ENCODE results near the gene ANKIB1. TPM values are rescaled to one million over a fixed set of nuclear protein-coding genes. Genes with fewer than 3 reads are reported as not detected.

Gene ANKIB1
- total and polyA plus RNA-seq, 11 donors = 9.0 to 67.9 (median 43.4) TPM

- ATAC-seq = no peak
- peaks cover 0 to 13% (median 6%) of the 10 kb centered on the region in 12 donors for H3K9me3 ChIP-seq
- TF ChIP-seq, protein P1, sequence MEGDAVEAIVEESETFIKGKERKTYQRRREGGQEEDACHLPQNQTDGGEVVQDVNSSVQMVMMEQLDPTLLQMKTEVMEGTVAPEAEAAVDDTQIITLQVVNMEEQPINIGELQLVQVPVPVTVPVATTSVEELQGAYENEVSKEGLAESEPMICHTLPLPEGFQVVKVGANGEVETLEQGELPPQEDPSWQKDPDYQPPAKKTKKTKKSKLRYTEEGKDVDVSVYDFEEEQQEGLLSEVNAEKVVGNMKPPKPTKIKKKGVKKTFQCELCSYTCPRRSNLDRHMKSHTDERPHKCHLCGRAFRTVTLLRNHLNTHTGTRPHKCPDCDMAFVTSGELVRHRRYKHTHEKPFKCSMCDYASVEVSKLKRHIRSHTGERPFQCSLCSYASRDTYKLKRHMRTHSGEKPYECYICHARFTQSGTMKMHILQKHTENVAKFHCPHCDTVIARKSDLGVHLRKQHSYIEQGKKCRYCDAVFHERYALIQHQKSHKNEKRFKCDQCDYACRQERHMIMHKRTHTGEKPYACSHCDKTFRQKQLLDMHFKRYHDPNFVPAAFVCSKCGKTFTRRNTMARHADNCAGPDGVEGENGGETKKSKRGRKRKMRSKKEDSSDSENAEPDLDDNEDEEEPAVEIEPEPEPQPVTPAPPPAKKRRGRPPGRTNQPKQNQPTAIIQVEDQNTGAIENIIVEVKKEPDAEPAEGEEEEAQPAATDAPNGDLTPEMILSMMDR (IDR thresholded peaks at IDR 0.05) = no peak
- TF ChIP-seq POLR2A (IDR thresholded peaks at IDR 0.05) = no peak
- no peak for DNase-seq
- no peaks in the 10 kb centered on the region for H3K27me3 ChIP-seq
- intact Hi-C loops (cut with DNase I) = no loop called here
- peaks cover 0 to 27% (median 9%) of the 10 kb centered on the region in 9 donors for H3K36me3 ChIP-seq
- H3K4me3 ChIP-seq = no peak overlapping the region
- H3K27ac ChIP-seq = no peak overlapping the region
- H3K4me1 ChIP-seq = no peaks in the 10 kb centered on the region
These were observed 88.1 kb downstream of the ANKIB1 start for GRCh38 chr7:92333866-92334265.

DNA sequence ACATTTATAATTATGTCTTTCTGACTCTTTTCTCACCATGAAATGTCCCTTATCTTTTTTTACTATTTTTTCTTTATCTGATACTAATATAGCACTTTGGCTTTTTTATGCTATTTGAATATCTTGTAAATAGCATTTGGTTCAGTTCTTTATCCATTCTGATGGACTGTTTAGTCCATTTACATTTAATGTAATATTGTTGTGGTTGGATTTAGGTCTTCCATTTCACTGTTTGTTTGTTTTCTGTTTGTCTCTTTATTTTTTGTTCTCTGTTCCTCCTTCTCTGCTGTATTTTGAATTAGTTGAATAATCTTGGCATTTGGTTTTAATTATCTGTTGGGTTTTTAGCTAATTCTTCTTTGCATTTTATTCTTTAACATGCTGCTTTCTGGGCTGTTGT, 89.8 kb downstream of the ANKIB1 start:
- no peak for ATAC-seq
- TF ChIP-seq, protein P1 (IDR thresholded peaks at IDR 0.05) = no peak
- no peak for TF ChIP-seq POLR2A (IDR thresholded peaks at IDR 0.05)
- no peak overlapping the region for H3K4me3 ChIP-seq
- no peaks in the 10 kb centered on the region for H3K4me1 ChIP-seq
- intact Hi-C loops (cut with DNase I) = no loop called here
- H3K27ac ChIP-seq = no peak overlapping the region
- peaks cover 0 to 27% (median 9%) of the 10 kb centered on the region in 9 donors for H3K36me3 ChIP-seq
- H3K9me3 ChIP-seq = peaks cover 0 to 13% (median 6%) of the 10 kb centered on the region in 12 donors
- H3K27me3 ChIP-seq = no peaks in the 10 kb centered on the region
- no peak for DNase-seq

DNA sequence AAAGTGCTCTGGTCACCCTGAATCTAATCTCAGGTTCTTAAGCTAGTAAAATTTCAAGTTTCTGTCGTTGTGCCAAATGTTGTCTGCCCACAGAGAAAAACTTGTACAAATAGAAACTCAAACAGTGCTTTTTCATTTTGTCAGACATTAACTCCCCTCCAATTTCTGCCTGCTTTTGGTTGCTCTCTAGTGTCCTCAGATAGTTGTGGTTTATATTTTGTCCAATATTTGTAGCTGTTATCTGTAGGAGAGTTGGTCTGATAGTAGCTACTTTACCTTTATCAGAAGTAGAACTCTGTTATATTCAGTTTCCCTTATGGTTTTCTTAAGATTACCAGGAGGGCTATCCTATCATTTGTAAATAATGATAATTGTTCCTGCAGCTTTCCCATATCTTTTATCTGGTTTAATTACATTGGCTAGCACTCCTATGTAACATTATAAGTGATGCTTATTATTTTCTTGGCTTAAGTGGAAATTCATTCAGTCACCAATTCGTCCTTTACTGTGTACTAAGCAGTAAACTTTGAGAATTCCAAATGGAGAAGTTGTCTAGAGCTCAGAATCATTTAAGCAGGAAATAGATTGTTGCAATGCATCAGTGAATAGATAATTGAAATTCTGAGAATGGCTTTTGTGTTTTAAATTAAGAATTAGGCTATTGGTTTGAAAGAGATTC, 91.0 kb downstream of the ANKIB1 start:
- Histone ChIP-seq H3K27ac (no peak overlapping the region), H3K36me3 (peaks cover 0 to 16% (median 9%) of the 10 kb centered on the region in 9 donors), H3K4me1 (no peaks in the 10 kb centered on the region), H3K27me3 (no peaks in the 10 kb centered on the region), H3K4me3 (no peak overlapping the region), H3K9me3 (peaks cover 0 to 13% (median 6%) of the 10 kb centered on the region in 12 donors)
- intact Hi-C loops (cut with DNase I) = no loop called here
- 79 to 88% (median 86%) methylated on average over 2 of the region's 2 CpGs for WGBS, 4 donors
- DNase-seq (no peak), ATAC-seq (no peak)
- TF ChIP-seq, protein P1 (IDR thresholded peaks at IDR 0.05) = no peak
- TF ChIP-seq POLR2A (IDR thresholded peaks at IDR 0.05) = no peak

- intact Hi-C loops (cut with DNase I) = no loop called here
These were observed 94.2 kb downstream of the ANKIB1 start for GRCh38 chr7:92340016-92340415.

More at GRCh38 chr7:92340016-92340415, 94.2 kb downstream of the ANKIB1 start:
- Histone ChIP-seq H3K27ac (no peak overlapping the region), H3K9me3 (peaks cover 0 to 12% (median 6%) of the 10 kb centered on the region in 12 donors), H3K4me3 (no peak overlapping the region), H3K27me3 (no peaks in the 10 kb centered on the region), H3K36me3 (peaks cover 0 to 27% (median 10%) of the 10 kb centered on the region in 9 donors), H3K4me1 (no peaks in the 10 kb centered on the region)
- ATAC-seq (no peak), DNase-seq (no peak)
- WGBS, 4 donors = 94 to 97% (median 96%) methylated on average over 1 of the region's 1 CpG
- TF ChIP-seq, protein P1 (IDR thresholded peaks at IDR 0.05) = no peak
- TF ChIP-seq POLR2A (IDR thresholded peaks at IDR 0.05) = no peak

Data from heart left ventricle (tissue), 16 donors.